OCI-LY7 (cell line): ENCODE data around the gene SMIM44. TPM values are rescaled to one million over a fixed set of nuclear protein-coding genes. Genes with fewer than 3 reads are reported as not detected.

Experiments
- BruUV-seq: library from RNA; stranded (reverse); fragments of 400-500 nt; replicated peaks from 2 replicates; lab custom pipeline; 2021; lab: Mats Ljungman, UMichigan
- CTCF ChIA-PET: fragments of 300-600 bp; sonication (Branson Sonifier 250); formaldehyde crosslinking; loops from one replicate; lab custom pipeline; 2022; ENCODE audit warnings: antibody characterized with exemption; ENCODE audit not compliant: unreplicated experiment; lab: Charles Lee
- POLR2A ChIA-PET: fragments of 300-600 bp; sonication (Branson Sonifier 250); formaldehyde crosslinking; loops from one replicate; lab custom pipeline; 2022; ENCODE audit warnings: antibody characterized with exemption; lab: Charles Lee
- DNase-seq: peaks from one replicate; pipeline ENCODE4 v3.0.0-alpha.2; 2015; ENCODE audit warnings: low spot score
- H2AFZ ChIP-seq: fragments of 200-600 bp; sonication (generic), shearing (Covaris generic); 2 replicates; pipeline ENCODE4 v1.6.1; 2014; ENCODE audit warnings: mild to moderate bottlenecking, antibody characterized with exemption, low read length, moderate library complexity
- H3K27ac ChIP-seq: fragments of 200-600 bp; sonication (generic); 2 replicates; pipeline ENCODE4 v1.5.1; 2014; ENCODE audit warnings: mixed run types, low read depth, mild to moderate bottlenecking, moderate library complexity, low read length, inconsistent platforms; ENCODE audit not compliant: poor library complexity, severe bottlenecking
- H3K36me3 ChIP-seq: fragments of 200-600 bp; sonication (generic); 2 replicates; pipeline ENCODE4 v1.6.1; 2014; ENCODE audit warnings: mild to moderate bottlenecking, antibody characterized with exemption, low read length, moderate library complexity, mixed read lengths; ENCODE audit not compliant: insufficient read depth
- H3K4me1 ChIP-seq: fragments of 200-600 bp; sonication (generic); 2 replicates; pipeline ENCODE4 v1.5.1; 2014; ENCODE audit warnings: mild to moderate bottlenecking, low read length; ENCODE audit not compliant: insufficient read depth, poor library complexity, severe bottlenecking
- H3K4me2 ChIP-seq: fragments of 200-600 bp; sonication (generic); 2 replicates; pipeline ENCODE4 v1.6.1; 2014; ENCODE audit warnings: mild to moderate bottlenecking, low read length
- H3K4me3 ChIP-seq: fragments of 200-600 bp; sonication (generic); 2 replicates; pipeline ENCODE4 v1.5.1; 2014; ENCODE audit warnings: mild to moderate bottlenecking, low read depth, low read length; ENCODE audit not compliant: poor library complexity, severe bottlenecking
- H3K79me2 ChIP-seq: fragments of 200-600 bp; sonication (generic); 2 replicates; pipeline ENCODE4 v1.6.1; 2016; ENCODE audit warnings: low read depth, mild to moderate bottlenecking, low read length, moderate library complexity, mixed read lengths; ENCODE audit not compliant: insufficient read depth
- H3K9me2 ChIP-seq: fragments of 200-600 bp; sonication (generic); 2 replicates; pipeline ENCODE4 v1.6.1; 2016; ENCODE audit warnings: mild to moderate bottlenecking, low read length, mixed read lengths; ENCODE audit not compliant: insufficient read depth
- H3K9me3 ChIP-seq: fragments of 200-600 bp; sonication (generic); 2 replicates; pipeline ENCODE4 v1.6.1; 2014; ENCODE audit warnings: mild to moderate bottlenecking, mixed run types, low read length, mixed read lengths
- H4K20me1 ChIP-seq: fragments of 200-600 bp; sonication (generic); 2 replicates; pipeline ENCODE4 v1.6.1; 2014; ENCODE audit warnings: mild to moderate bottlenecking, antibody characterized with exemption, low read length, moderate library complexity, mixed read lengths; ENCODE audit not compliant: insufficient read depth
- CTCF ChIP-seq: fragments of 200-600 bp; sonication (generic); conservative IDR thresholded peaks from 2 replicates; pipeline ENCODE4 v1.5.1; 2014; ENCODE audit warnings: mild to moderate bottlenecking, antibody characterized with exemption, low read length, moderate library complexity, mixed read lengths
- EZH2phosphoT487 ChIP-seq: fragments of 200-600 bp; sonication (generic); IDR thresholded peaks from 2 replicates; pipeline ENCODE4 v1.6.1; 2018; ENCODE audit warnings: low read depth, borderline replicate concordance, mild to moderate bottlenecking, mixed run types, antibody characterized with exemption, low read length, moderate library complexity, mixed read lengths
- intact Hi-C: fragments of 100-400 bp; cut with micrococcal nuclease; formaldehyde crosslinking; loops from one replicate; pipeline ENCODE4 v1.10.0; 2022; ENCODE audit not compliant: unreplicated experiment
- total RNA-seq, 2 experiments: library from RNA; depleted of rRNA in 1 of 2; stranded (reverse); fragments of >200 nt in 1 of 2; shearing (Covaris generic) in 1 of 2; gene quantifications; 2 replicates each; pipeline ENCODE4 v1.2.3, GENCODE V29; 2014 to 2022

The SMIM44 gene
- total RNA-seq, 2 experiments from 2014 or later = not detected

GRCh38 chr19:3494559-3494958 lies 11.3 kb upstream of the SMIM44 start:
- Histone ChIP-seq H3K4me1 (peaks cover 9% of the 10 kb centered on the region), H3K27ac (no peak overlapping the region), H4K20me1 (no peaks in the 10 kb centered on the region), H3K9me3 (no peaks in the 10 kb centered on the region), H2AFZ (no peak overlapping the region), H3K9me2 (no peaks in the 10 kb centered on the region), H3K4me3 (no peak overlapping the region), H3K36me3 (peaks cover 52% of the 10 kb centered on the region), H3K4me2 (no peak overlapping the region; the same call in 1 of the 2 replicates), H3K79me2 (peaks cover 11% of the 10 kb centered on the region)
- no TSS peak for BruUV-seq
- CTCF ChIA-PET = interaction anchor here (0.5 kb wide), 1 partner anchor 433 kb away, joined by 4 read pairs; no protein-coding TSS in a partner anchor
- DNase-seq = no peak
- intact Hi-C loops = no loop called here
- TF ChIP-seq CTCF (no peak), EZH2phosphoT487 (no peak)
- POLR2A ChIA-PET = no interaction called here

GRCh38 chr19:3494051-3494450 lies 10.8 kb upstream of the SMIM44 start:
- H3K4me3 ChIP-seq = no peak overlapping the region
- H3K4me1 ChIP-seq = peaks cover 4% of the 10 kb centered on the region
- no peak overlapping the region; the same call in 1 of the 2 replicates for H3K4me2 ChIP-seq
- DNase-seq = peak; percentile 25
- H3K27ac ChIP-seq = no peak overlapping the region
- TF ChIP-seq EZH2phosphoT487 (no peak), CTCF (no peak)
- CTCF ChIA-PET = interaction anchor here (0.5 kb wide), 1 partner anchor 432 kb away, joined by 4 read pairs; no protein-coding TSS in a partner anchor
- H3K9me2 ChIP-seq = no peaks in the 10 kb centered on the region
- H4K20me1 ChIP-seq = no peaks in the 10 kb centered on the region
- H2AFZ ChIP-seq = no peak overlapping the region
- H3K36me3 ChIP-seq = peaks cover 52% of the 10 kb centered on the region
- peaks cover 6% of the 10 kb centered on the region for H3K79me2 ChIP-seq
- intact Hi-C loops = no loop called here
- H3K9me3 ChIP-seq = no peaks in the 10 kb centered on the region
- BruUV-seq = no TSS peak
- POLR2A ChIA-PET = no interaction called here

- Histone ChIP-seq H3K79me2 (peaks cover 2% of the 10 kb centered on the region; the same call in 1 of the 2 replicates), H3K4me2 (no peak overlapping the region), H4K20me1 (no peaks in the 10 kb centered on the region), H2AFZ (no peak overlapping the region), H3K27ac (no peak overlapping the region), H3K36me3 (peaks cover 52% of the 10 kb centered on the region), H3K9me2 (no peaks in the 10 kb centered on the region), H3K9me3 (no peaks in the 10 kb centered on the region), H3K4me3 (no peak overlapping the region), H3K4me1 (peaks cover under 1% of the 10 kb centered on the region)
- CTCF ChIA-PET = no interaction called here
- intact Hi-C loops = no loop called here
- no peak for DNase-seq
- BruUV-seq = no TSS peak
- TF ChIP-seq CTCF (no peak), EZH2phosphoT487 (no peak)
- POLR2A ChIA-PET = no interaction called here
These were observed 10.4 kb upstream of the SMIM44 start for GRCh38 chr19:3493651-3494050.
